GM10248 (cell line): Measurements from ENCODE around the gene DCAF8L2.
"Not testable (repeated sequence)": the region's sequence is repeated elsewhere in the genome, so short reads cannot be mapped to it uniquely, and the experiment has no call there.

Source experiments
- CTCF ChIA-PET: fragments of 300-600 bp; sonication (Branson Sonifier 250); formaldehyde crosslinking; extraction: SDS; loops from one replicate; lab custom pipeline; 2021; ENCODE audit warnings: antibody characterized with exemption; lab: Yijun Ruan, JAX
- POLR2A ChIA-PET: fragments of 350-650 bp; sonication (Branson Sonifier 250); formaldehyde crosslinking; extraction: SDS; loops from one replicate; lab custom pipeline; 2020; ENCODE audit warnings: antibody characterized with exemption; lab: Yijun Ruan, JAX
- DNase-seq: peaks from one replicate; pipeline ENCODE4 v3.0.0; 2012; ENCODE audit errors: extremely low spot score
- CTCF ChIP-seq: IDR thresholded peaks from 2 replicates; pipeline ENCODE4 v1.5.1; 2012; ENCODE audit warnings: mild to moderate bottlenecking, low read depth; ENCODE audit errors: extremely low read depth, missing control alignments, control extremely low read depth

The DCAF8L2 gene

GRCh38 chrX:27728291-27728690, 138.1 kb downstream of the DCAF8L2 start:
- POLR2A ChIA-PET: no interaction called here
- CTCF ChIA-PET: no interaction called here

GRCh38 chrX:27731962-27732361, 141.8 kb downstream of the DCAF8L2 start:
- TF ChIP-seq CTCF: no peak
- ChIA-PET POLR2A (no interaction called here), CTCF (no interaction called here)
- no peak for DNase-seq

More at GRCh38 chrX:27728291-27728690, 138.1 kb downstream of the DCAF8L2 start:
- DNase-seq: no peak
- TF ChIP-seq CTCF: no peak

- ChIA-PET POLR2A (no interaction called here), CTCF (no interaction called here)
- TF ChIP-seq CTCF: no peak
- no peak for DNase-seq
Measured at GRCh38 chrX:27735914-27736313, 145.8 kb downstream of the DCAF8L2 start.

- DNase-seq: no peak
- ChIA-PET POLR2A (no interaction called here), CTCF (no interaction called here)
- no peak for TF ChIP-seq CTCF
Measured at GRCh38 chrX:27740933-27741332, 150.8 kb downstream of the DCAF8L2 start.

- DNase-seq, CTCF ChIA-PET, POLR2A ChIA-PET: not testable (repeated sequence)
Measured at GRCh38 chrX:27743521-27743920, 153.4 kb downstream of the DCAF8L2 start.

- no peak for TF ChIP-seq CTCF
- CTCF ChIA-PET: no interaction called here
- POLR2A ChIA-PET: no interaction called here
- no peak for DNase-seq
Measured at GRCh38 chrX:27746516-27746915, 156.4 kb downstream of the DCAF8L2 start.

GRCh38 chrX:27750298-27750697, 160.2 kb downstream of the DCAF8L2 start:
- CTCF ChIA-PET, POLR2A ChIA-PET: not testable (repeated sequence)

GRCh38 chrX:27751976-27752375, 161.8 kb downstream of the DCAF8L2 start:
- ChIA-PET CTCF (no interaction called here), POLR2A (no interaction called here)
- no peak for DNase-seq
- no peak for TF ChIP-seq CTCF

More at GRCh38 chrX:27750298-27750697, 160.2 kb downstream of the DCAF8L2 start:
- not testable (repeated sequence) for DNase-seq
